Measurements from ENCODE around the gene KRT9. TPM values are rescaled to one million over a fixed set of nuclear protein-coding genes. Genes with fewer than 3 reads are reported as not detected.

Gene KRT9
- total RNA-seq, 2 experiments from 2014 or later = not detected

- Mint-ChIP-seq H3K9me3 (no peaks in the 10 kb centered on the region), H3K4me3 (no peak overlapping the region), H3K27me3 (peaks cover 17% of the 10 kb centered on the region), H3K36me3 (ENCODE audit: low read depth) (no peaks in the 10 kb centered on the region), H3K27ac (no peak overlapping the region), H3K4me1 (no peaks in the 10 kb centered on the region)
- no peak for DNase-seq
- POLR2A ChIA-PET = no interaction called here
- CTCF ChIA-PET = interaction anchor here (1.5 kb wide), 1 partner anchor 108 kb away, joined by 4 read pairs; no protein-coding TSS in a partner anchor
Observed at GRCh38 chr17:41555105-41555887, 16.6 kb downstream of the KRT9 start.

GRCh38 chr17:41553987-41554680 is 17.7 kb downstream of the KRT9 start:
- no peak for DNase-seq
- Mint-ChIP-seq H3K4me3 (no peak overlapping the region), H3K36me3 (ENCODE audit: low read depth) (no peaks in the 10 kb centered on the region), H3K4me1 (peaks cover 5% of the 10 kb centered on the region), H3K9me3 (no peaks in the 10 kb centered on the region), H3K27me3 (peaks cover 12% of the 10 kb centered on the region), H3K27ac (no peak overlapping the region)
- ChIA-PET POLR2A (no interaction called here), CTCF (interaction anchor here (1.3 to 2.5 kb wide), 3 partner anchors 108 to 112 kb away, joined by 3 to 13 read pairs (median 4); no protein-coding TSS in a partner anchor)

GRCh38 chr17:41553176-41553575 is 18.7 kb downstream of the KRT9 start:
- DNase-seq = no peak
- peaks cover 13% of the 10 kb centered on the region for H3K4me1 Mint-ChIP-seq
- ChIA-PET POLR2A (no interaction called here), CTCF (interaction anchor here (1.3 to 2.5 kb wide), 3 partner anchors 109 to 115 kb away, joined by 3 to 13 read pairs (median 3); no protein-coding TSS in a partner anchor)
- peaks cover 8% of the 10 kb centered on the region for H3K27me3 Mint-ChIP-seq
- H3K27ac Mint-ChIP-seq = no peak overlapping the region
- no peaks in the 10 kb centered on the region for H3K9me3 Mint-ChIP-seq
- H3K4me3 Mint-ChIP-seq = no peak overlapping the region
- H3K36me3 Mint-ChIP-seq (ENCODE audit: low read depth) = no peaks in the 10 kb centered on the region

- H3K9me3 Mint-ChIP-seq = peaks cover 1% of the 10 kb centered on the region
Observed at GRCh38 chr17:41552455-41552854, 19.4 kb downstream of the KRT9 start.

GRCh38 chr17:41551365-41551764 is 20.5 kb downstream of the KRT9 start:
- no peak for DNase-seq
- no peak overlapping the region for H3K27ac Mint-ChIP-seq
- H3K36me3 Mint-ChIP-seq (ENCODE audit: low read depth) = no peaks in the 10 kb centered on the region

More at GRCh38 chr17:41552455-41552854, 19.4 kb downstream of the KRT9 start:
- H3K4me3 Mint-ChIP-seq = no peak overlapping the region
- CTCF ChIA-PET = interaction anchor here (1.1 to 2.5 kb wide), 4 partner anchors 10 to 115 kb away, joined by 3 to 13 read pairs (median 4); no protein-coding TSS in a partner anchor
- peaks cover 19% of the 10 kb centered on the region for H3K4me1 Mint-ChIP-seq
- peaks cover 2% of the 10 kb centered on the region for H3K27me3 Mint-ChIP-seq
- DNase-seq = no peak
- POLR2A ChIA-PET = no interaction called here
- no peak overlapping the region for H3K27ac Mint-ChIP-seq
- no peaks in the 10 kb centered on the region for H3K36me3 Mint-ChIP-seq (ENCODE audit: low read depth)

GRCh38 chr17:41549596-41550039 is 22.2 kb downstream of the KRT9 start:
- POLR2A ChIA-PET = no interaction called here
- peaks cover 19% of the 10 kb centered on the region for H3K4me1 Mint-ChIP-seq
- peaks cover 2% of the 10 kb centered on the region for H3K27me3 Mint-ChIP-seq
- no peak overlapping the region for H3K4me3 Mint-ChIP-seq
- DNase-seq = no peak
- peaks cover 7% of the 10 kb centered on the region for H3K9me3 Mint-ChIP-seq
- H3K27ac Mint-ChIP-seq = no peak overlapping the region
- no peaks in the 10 kb centered on the region for H3K36me3 Mint-ChIP-seq (ENCODE audit: low read depth)
- CTCF ChIA-PET = interaction anchor here (0.6 to 4.3 kb wide), 48 partner anchors 9 to 939 kb away, joined by 3 to 52 read pairs (median 6); partner anchors contain the start of genes KRT15 and KRT33B

More at GRCh38 chr17:41551365-41551764, 20.5 kb downstream of the KRT9 start:
- ChIA-PET POLR2A (no interaction called here), CTCF (interaction anchor here (1.1 to 4.0 kb wide), 4 partner anchors 8 to 111 kb away, joined by 3 to 18 read pairs (median 8); no protein-coding TSS in a partner anchor)
- Mint-ChIP-seq H3K4me1 (peaks cover 19% of the 10 kb centered on the region), H3K9me3 (peaks cover 7% of the 10 kb centered on the region), H3K4me3 (no peak overlapping the region), H3K27me3 (peaks cover 2% of the 10 kb centered on the region)

GRCh38 chr17:41548844-41549595 is 22.8 kb downstream of the KRT9 start:
- H3K27ac Mint-ChIP-seq = peak overlapping the region; percentile 80

GRCh38 chr17:41547921-41548843 is 23.7 kb downstream of the KRT9 start:
- POLR2A ChIA-PET = no interaction called here
- CTCF ChIA-PET = interaction anchor here (0.6 to 4.3 kb wide), 50 partner anchors 8 to 985 kb away, joined by 3 to 52 read pairs (median 5); partner anchors contain the start of genes KRT15 and KRT33B
- Mint-ChIP-seq H3K27me3 (no peaks in the 10 kb centered on the region), H3K9me3 (peaks cover 7% of the 10 kb centered on the region), H3K36me3 (ENCODE audit: low read depth) (no peaks in the 10 kb centered on the region), H3K4me1 (peaks cover 19% of the 10 kb centered on the region), H3K4me3 (no peak overlapping the region), H3K27ac (peak overlapping the region; percentile 80)
- no peak for DNase-seq

More at GRCh38 chr17:41548844-41549595, 22.8 kb downstream of the KRT9 start:
- CTCF ChIA-PET = interaction anchor here (0.6 to 4.3 kb wide), 61 partner anchors 9 to 986 kb away, joined by 3 to 52 read pairs (median 5); partner anchors contain the start of genes KRT15 and KRT33B
- peak; percentile 89 for DNase-seq
- Mint-ChIP-seq H3K27me3 (peaks cover 2% of the 10 kb centered on the region), H3K36me3 (ENCODE audit: low read depth) (no peaks in the 10 kb centered on the region), H3K9me3 (peaks cover 7% of the 10 kb centered on the region), H3K4me3 (peak overlapping the region; percentile 25), H3K4me1 (peaks cover 19% of the 10 kb centered on the region)
- POLR2A ChIA-PET = no interaction called here

- POLR2A ChIA-PET = no interaction called here
- Mint-ChIP-seq H3K4me1 (peaks cover 19% of the 10 kb centered on the region), H3K4me3 (no peak overlapping the region), H3K27ac (no peak overlapping the region), H3K9me3 (peaks cover 7% of the 10 kb centered on the region), H3K27me3 (peaks cover 3% of the 10 kb centered on the region), H3K36me3 (ENCODE audit: low read depth) (no peaks in the 10 kb centered on the region)
- CTCF ChIA-PET = interaction anchor here (1.4 to 4.3 kb wide), 8 partner anchors 11 to 637 kb away, joined by 3 to 52 read pairs (median 24); no protein-coding TSS in a partner anchor
- no peak for DNase-seq
Observed at GRCh38 chr17:41547378-41547841, 24.4 kb downstream of the KRT9 start.

- ChIA-PET POLR2A (no interaction called here), CTCF (interaction anchor here (1.4 to 4.3 kb wide), 3 partner anchors 10 to 19 kb away, joined by 3 to 30 read pairs (median 5); no protein-coding TSS in a partner anchor)
- peaks cover 7% of the 10 kb centered on the region for H3K9me3 Mint-ChIP-seq
- no peak overlapping the region for H3K4me3 Mint-ChIP-seq
- H3K36me3 Mint-ChIP-seq (ENCODE audit: low read depth) = no peaks in the 10 kb centered on the region
- H3K27me3 Mint-ChIP-seq = peaks cover 5% of the 10 kb centered on the region
- H3K27ac Mint-ChIP-seq = no peak overlapping the region
- peaks cover 19% of the 10 kb centered on the region for H3K4me1 Mint-ChIP-seq
- no peak for DNase-seq
Observed at GRCh38 chr17:41546819-41547218, 25.0 kb downstream of the KRT9 start.

- DNase-seq = no peak
- Mint-ChIP-seq H3K4me1 (peaks cover 19% of the 10 kb centered on the region), H3K4me3 (no peak overlapping the region), H3K27me3 (peaks cover 5% of the 10 kb centered on the region), H3K9me3 (peaks cover 7% of the 10 kb centered on the region), H3K36me3 (ENCODE audit: low read depth) (no peaks in the 10 kb centered on the region), H3K27ac (no peak overlapping the region)
- ChIA-PET POLR2A (no interaction called here), CTCF (interaction anchor here (1.3 to 1.4 kb wide), 2 partner anchors 12 to 120 kb away, joined by 5 to 6 read pairs; no protein-coding TSS in a partner anchor)
Observed at GRCh38 chr17:41545829-41546410, 25.9 kb downstream of the KRT9 start.
